Endodermal cell (in vitro differentiated cells): Measurements from ENCODE around the gene HMX1. TPM values are rescaled to one million over a fixed set of nuclear protein-coding genes. Genes with fewer than 3 reads are reported as not detected.

Experiments
- DNase-seq: peaks from one replicate; pipeline ENCODE4 v3.0.0-alpha.2; 2017
- H3K27ac ChIP-seq: 2 replicates; pipeline ENCODE4 v1.5.1; 2013; ENCODE audit warnings: mild to moderate bottlenecking, low read depth, low read length, moderate library complexity
- H3K27me3 ChIP-seq: 2 replicates; pipeline ENCODE4 v1.6.1; 2013; ENCODE audit warnings: mild to moderate bottlenecking, low read length, moderate library complexity; ENCODE audit not compliant: insufficient read depth, control insufficient read depth, poor library complexity, severe bottlenecking
- H3K36me3 ChIP-seq: 2 replicates; pipeline ENCODE4 v1.7.0; 2013; ENCODE audit warnings: mild to moderate bottlenecking, low read length, moderate library complexity; ENCODE audit not compliant: control insufficient read depth, insufficient read depth
- H3K4me1 ChIP-seq: one replicate; pipeline ENCODE4 v1.7.0; 2013; ENCODE audit warnings: low read length; ENCODE audit not compliant: control insufficient read depth, insufficient read depth
- H3K4me3 ChIP-seq: 2 replicates; pipeline ENCODE4 v1.5.1; 2013; ENCODE audit warnings: mild to moderate bottlenecking, low read length, moderate library complexity
- H3K9ac ChIP-seq: 2 replicates; pipeline ENCODE4 v1.6.1; 2013; ENCODE audit warnings: mild to moderate bottlenecking, low read length, moderate library complexity; ENCODE audit not compliant: poor library complexity, severe bottlenecking; ENCODE audit errors: extremely low read depth
- H3K9me3 ChIP-seq: 2 replicates; pipeline ENCODE4 v1.6.1; 2013; ENCODE audit warnings: mild to moderate bottlenecking, low read length, moderate library complexity; ENCODE audit not compliant: control insufficient read depth
- H3K27ac Mint-ChIP-seq: 2 replicates; pipeline ENCODE4 v1.8.0; 2020; ENCODE audit warnings: mixed read lengths
- H3K27me3 Mint-ChIP-seq: 2 replicates; pipeline ENCODE4 v1.8.0; 2021; ENCODE audit warnings: mild to moderate bottlenecking, mixed read lengths; ENCODE audit not compliant: insufficient read depth
- H3K36me3 Mint-ChIP-seq: 2 replicates; pipeline ENCODE4 v1.8.0; 2020; ENCODE audit warnings: low read depth, mixed read lengths
- H3K4me1 Mint-ChIP-seq: 2 replicates; pipeline ENCODE4 v1.8.0; 2020; ENCODE audit warnings: mixed read lengths
- H3K4me3 Mint-ChIP-seq: 2 replicates; pipeline ENCODE4 v1.8.0; 2020; ENCODE audit warnings: mild to moderate bottlenecking, moderate library complexity, mixed read lengths
- H3K9me3 Mint-ChIP-seq: 2 replicates; pipeline ENCODE4 v1.8.0; 2020; ENCODE audit warnings: mild to moderate bottlenecking, mixed read lengths
- CTCF ChIP-seq: fragments of 200-600 bp; sonication (generic); conservative IDR thresholded peaks from 2 replicates; pipeline ENCODE4 v1.5.0; 2021; ENCODE audit warnings: antibody characterized with exemption, mild to moderate bottlenecking
- WGBS, 2 experiments: methylation state at CpG; one replicate each; pipeline versions ENCODE4 v1.1.5 to v1.1.7; 2013; ENCODE audit warnings: missing lambda C conversion rate in 2 of 2, mixed read lengths in 1 of 2; ENCODE audit not compliant: insufficient coverage in 1 of 2, insufficient read length in 1 of 2; 5-methylcytosine and 5-hydroxymethylcytosine counted together
- total RNA-seq, 2 donors: library from RNA; stranded (reverse); fragmentation: NEBNext Ultra II Directional in 1 of 2; extraction: Animal tissue kit (Norgen Biotek cat#: 25700) in 1 of 2; gene quantifications; 2 replicates in 1 of 2; 3 replicates in 1 of 2; pipeline ENCODE4 v1.2.1, GENCODE V29; 2021

Gene HMX1
- total RNA-seq, 2 donors from 2014 or later, result 1.2 TPM; not detected in 1

GRCh38 chr4:8840816-8841455 lies 30.7 kb downstream of the HMX1 start:
- Mint-ChIP-seq H3K36me3 (no peaks in the 10 kb centered on the region), H3K4me1 (peaks cover 11% of the 10 kb centered on the region), H3K4me3 (no peak overlapping the region), H3K27ac (no peak overlapping the region), H3K9me3 (no peaks in the 10 kb centered on the region), H3K27me3 (peaks cover 13% of the 10 kb centered on the region)
- peak; percentile 26 for TF ChIP-seq CTCF
- peak; percentile 22 for DNase-seq
- no peaks in the 10 kb centered on the region for H3K36me3 ChIP-seq
- WGBS, 2 experiments, result 90 to 100% methylated on average over 5 to 14 of the region's 14 CpGs
- H3K9ac ChIP-seq, result no peak overlapping the region
- peaks cover 13% of the 10 kb centered on the region for H3K27me3 ChIP-seq
- H3K27ac ChIP-seq, result no peak overlapping the region
- H3K9me3 ChIP-seq, result peaks cover 8% of the 10 kb centered on the region
- no peaks in the 10 kb centered on the region for H3K4me1 ChIP-seq
- H3K4me3 ChIP-seq, result no peak overlapping the region

GRCh38 chr4:8840006-8840793 lies 31.4 kb downstream of the HMX1 start:
- Mint-ChIP-seq H3K27me3 (peaks cover 7% of the 10 kb centered on the region), H3K9me3 (no peaks in the 10 kb centered on the region), H3K4me3 (no peak overlapping the region), H3K36me3 (no peaks in the 10 kb centered on the region), H3K27ac (no peak overlapping the region), H3K4me1 (peaks cover 11% of the 10 kb centered on the region)
- H3K4me1 ChIP-seq, result no peaks in the 10 kb centered on the region
- H3K4me3 ChIP-seq, result no peak overlapping the region
- no peak overlapping the region for H3K9ac ChIP-seq
- TF ChIP-seq CTCF, result peak; percentile 62
- 89 to 94% methylated on average over 3 to 10 of the region's 10 CpGs for WGBS, 2 experiments
- peaks cover 9% of the 10 kb centered on the region for H3K27me3 ChIP-seq
- H3K9me3 ChIP-seq, result peaks cover 8% of the 10 kb centered on the region
- no peaks in the 10 kb centered on the region for H3K36me3 ChIP-seq
- no peak overlapping the region for H3K27ac ChIP-seq
- peak; percentile 78 for DNase-seq

- DNase-seq, result peak; percentile 64
- WGBS, 2 experiments, result 89 to 98% methylated on average over 9 to 22 of the region's 22 CpGs
- H3K4me3 ChIP-seq, result no peak overlapping the region
Measured at GRCh38 chr4:8838961-8839431, 32.6 kb downstream of the HMX1 start.

More at GRCh38 chr4:8838961-8839431, 32.6 kb downstream of the HMX1 start:
- Histone ChIP-seq H3K27ac (no peak overlapping the region), H3K9me3 (peaks cover 8% of the 10 kb centered on the region), H3K27me3 (no peaks in the 10 kb centered on the region), H3K36me3 (no peaks in the 10 kb centered on the region), H3K9ac (no peak overlapping the region), H3K4me1 (no peaks in the 10 kb centered on the region)
- Mint-ChIP-seq H3K4me1 (peaks cover 11% of the 10 kb centered on the region), H3K36me3 (no peaks in the 10 kb centered on the region), H3K4me3 (no peak overlapping the region), H3K9me3 (no peaks in the 10 kb centered on the region), H3K27ac (no peak overlapping the region), H3K27me3 (peaks cover 4% of the 10 kb centered on the region)
- no peak for TF ChIP-seq CTCF
